CD4-positive, alpha-beta T cell (primary cell): ENCODE data around the gene BICD2. TPM values are rescaled to one million over a fixed set of nuclear protein-coding genes. Genes with fewer than 3 reads are reported as not detected.

Source experiments
- ATAC-seq: fragments of 200-7000 bp; cut with Tn5 transposase; one replicate; pipeline ENCODE4 v1.10.0; 2022; ENCODE audit warnings: mild to moderate bottlenecking; ENCODE audit not compliant: poor library complexity
- CTCF ChIA-PET: fragments of 350-600 bp; sonication (Branson Sonifier 250); formaldehyde crosslinking; loops from one replicate; lab custom pipeline; 2021; ENCODE audit warnings: antibody characterized with exemption, inconsistent platforms; lab: Charles Lee
- POLR2A ChIA-PET: fragments of 350-600 bp; sonication (Branson Sonifier 250); formaldehyde crosslinking; loops from one replicate; lab custom pipeline; 2021; ENCODE audit warnings: antibody characterized with exemption, inconsistent platforms; lab: Charles Lee
- DNase-seq, 14 experiments: peaks; one replicate each; pipeline ENCODE4 v3.0.0-alpha.2; 2013 to 2020; ENCODE audit warnings: mixed read lengths in 2 of 14
- H3K27ac ChIP-seq, 2 donors: one replicate each; pipeline versions ENCODE4 v1.5.1 to v1.7.0; 2013; ENCODE audit warnings: low read length in 2 of 2, low read depth in 1 of 2, mild to moderate bottlenecking in 1 of 2
- H3K27me3 ChIP-seq, 2 experiments: 1 replicate in 1 of 2; 2 replicates in 1 of 2; pipeline versions ENCODE4 v1.6.1 to v1.7.0; 2013; ENCODE audit warnings: low read length in 2 of 2, control low read depth in 1 of 2, mild to moderate bottlenecking in 1 of 2, moderate library complexity in 1 of 2; ENCODE audit not compliant: insufficient read depth in 2 of 2, control insufficient read depth in 1 of 2
- H3K36me3 ChIP-seq: one replicate; pipeline ENCODE4 v1.6.1; 2013; ENCODE audit warnings: low read length, control low read depth; ENCODE audit not compliant: insufficient read depth
- H3K4me1 ChIP-seq: one replicate; pipeline ENCODE4 v1.6.1; 2013; ENCODE audit warnings: low read length, control low read depth; ENCODE audit not compliant: insufficient read depth
- H3K4me3 ChIP-seq: one replicate; pipeline ENCODE4 v1.5.1; 2013; ENCODE audit warnings: mild to moderate bottlenecking, low read length, moderate library complexity
- H3K9me3 ChIP-seq, 2 experiments: 1 replicate in 1 of 2; 2 replicates in 1 of 2; pipeline versions ENCODE4 v1.6.1 to v1.7.0; 2013; ENCODE audit warnings: low read length in 2 of 2, mild to moderate bottlenecking in 2 of 2, control low read depth in 1 of 2, moderate library complexity in 1 of 2; ENCODE audit not compliant: control insufficient read depth in 1 of 2, insufficient read depth in 1 of 2
- H3K27ac Mint-ChIP-seq: one replicate; pipeline ENCODE4 v1.8.0; 2020; ENCODE audit warnings: mixed read lengths
- H3K27me3 Mint-ChIP-seq: one replicate; pipeline ENCODE4 v1.8.0; 2021; ENCODE audit warnings: mixed read lengths
- H3K36me3 Mint-ChIP-seq: one replicate; pipeline ENCODE4 v1.8.0; 2021; ENCODE audit warnings: low read depth, mixed read lengths
- H3K4me1 Mint-ChIP-seq: one replicate; pipeline ENCODE4 v1.8.0; 2021; ENCODE audit warnings: low read depth, mixed read lengths
- H3K4me3 Mint-ChIP-seq: one replicate; pipeline ENCODE4 v1.8.0; 2020; ENCODE audit warnings: mild to moderate bottlenecking, mixed read lengths
- H3K9me3 Mint-ChIP-seq: one replicate; pipeline ENCODE4 v1.8.0; 2020; ENCODE audit warnings: mixed read lengths
- intact Hi-C, 2 experiments: fragments of 100-400 bp; cut with DNase I in 1 of 2; cut with micrococcal nuclease in 1 of 2; formaldehyde crosslinking; loops; one replicate each; pipeline versions ENCODE4 v1.15.1 to v1.9.0; 2023 to 2025; cut with DNase I, micrococcal nuclease
- total RNA-seq, 174 experiments: library from RNA in 2 of 174; stranded (reverse) in 2 of 174; gene quantifications; one replicate each; pipeline ENCODE4 v1.2.3 and lab custom pipeline; 2021 to 2026
- TF ChIP-seq, protein P1 (sequence below): fragments of 200-600 bp; IDR thresholded peaks from one replicate; pipeline ENCODE4 v1.8.0; 2022; ENCODE audit warnings: antibody characterized with exemption, mild to moderate bottlenecking

The BICD2 gene
- total RNA-seq, 2 experiments from 2014 or later, result 14.1 to 14.9 TPM

- Mint-ChIP-seq H3K4me3 (no peak overlapping the region), H3K36me3 (peaks cover 14% of the 10 kb centered on the region), H3K27ac (no peak overlapping the region), H3K9me3 (no peaks in the 10 kb centered on the region), H3K4me1 (peaks cover 73% of the 10 kb centered on the region), H3K27me3 (no peaks in the 10 kb centered on the region)
- H3K27me3 ChIP-seq, result no peaks in the 10 kb centered on the region
- ChIA-PET POLR2A (no interaction called here), CTCF (no interaction called here)
- no peak overlapping the region for H3K4me3 ChIP-seq
- peaks cover 3% of the 10 kb centered on the region for H3K36me3 ChIP-seq
- H3K9me3 ChIP-seq, result no peaks in the 10 kb centered on the region
- H3K4me1 ChIP-seq, result peaks cover 60% of the 10 kb centered on the region
- no peak overlapping the region for H3K27ac ChIP-seq
- ATAC-seq, result no peak
- DNase-seq, result no peak
- intact Hi-C loops, result no loop called here
- TF ChIP-seq, protein P1, sequence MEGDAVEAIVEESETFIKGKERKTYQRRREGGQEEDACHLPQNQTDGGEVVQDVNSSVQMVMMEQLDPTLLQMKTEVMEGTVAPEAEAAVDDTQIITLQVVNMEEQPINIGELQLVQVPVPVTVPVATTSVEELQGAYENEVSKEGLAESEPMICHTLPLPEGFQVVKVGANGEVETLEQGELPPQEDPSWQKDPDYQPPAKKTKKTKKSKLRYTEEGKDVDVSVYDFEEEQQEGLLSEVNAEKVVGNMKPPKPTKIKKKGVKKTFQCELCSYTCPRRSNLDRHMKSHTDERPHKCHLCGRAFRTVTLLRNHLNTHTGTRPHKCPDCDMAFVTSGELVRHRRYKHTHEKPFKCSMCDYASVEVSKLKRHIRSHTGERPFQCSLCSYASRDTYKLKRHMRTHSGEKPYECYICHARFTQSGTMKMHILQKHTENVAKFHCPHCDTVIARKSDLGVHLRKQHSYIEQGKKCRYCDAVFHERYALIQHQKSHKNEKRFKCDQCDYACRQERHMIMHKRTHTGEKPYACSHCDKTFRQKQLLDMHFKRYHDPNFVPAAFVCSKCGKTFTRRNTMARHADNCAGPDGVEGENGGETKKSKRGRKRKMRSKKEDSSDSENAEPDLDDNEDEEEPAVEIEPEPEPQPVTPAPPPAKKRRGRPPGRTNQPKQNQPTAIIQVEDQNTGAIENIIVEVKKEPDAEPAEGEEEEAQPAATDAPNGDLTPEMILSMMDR, result no peak
Measured at GRCh38 chr9:92749934-92750315, 14.7 kb downstream of the BICD2 start.

DNA sequence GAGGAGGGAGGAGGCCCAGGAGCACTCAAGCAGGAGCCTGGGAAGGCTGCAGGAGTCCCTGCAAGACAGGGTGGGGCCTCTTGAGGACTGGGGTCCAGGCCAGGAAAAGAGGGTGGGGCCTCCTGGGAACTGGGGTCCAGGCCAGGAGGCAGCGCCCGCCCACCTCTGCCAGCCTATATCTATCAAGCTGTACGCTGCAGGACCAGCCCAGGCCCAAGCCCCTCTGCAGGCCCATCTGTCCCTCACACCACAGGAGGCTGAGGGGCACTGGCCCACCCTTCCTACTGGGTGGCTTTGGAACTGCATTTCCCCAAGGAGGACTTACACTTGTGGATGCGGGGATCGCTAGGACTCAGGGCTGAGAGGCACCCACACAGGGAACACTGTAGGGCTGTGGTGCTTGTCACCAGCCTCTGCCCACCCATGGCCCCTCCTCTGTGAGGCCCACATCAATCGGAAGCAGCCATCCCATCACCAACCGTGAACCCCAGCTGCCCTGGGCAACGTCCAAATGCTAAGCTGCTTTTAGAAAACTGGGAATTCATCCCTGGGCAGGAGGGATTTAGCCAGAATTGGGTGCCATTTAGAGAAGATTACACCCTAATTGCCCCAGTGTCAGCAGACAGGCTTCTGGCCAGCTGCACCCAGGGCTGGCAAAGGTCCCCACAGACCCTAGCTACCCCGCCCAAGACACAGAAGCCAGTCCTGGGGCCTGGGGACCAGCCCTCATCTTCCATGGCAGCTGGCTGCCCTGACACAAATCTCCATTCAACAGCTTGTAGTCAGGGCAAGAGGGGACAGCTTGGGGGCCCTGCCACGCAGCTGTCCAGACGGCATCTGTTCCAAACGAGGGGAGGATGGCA is 15.3 kb downstream of the BICD2 start:
- TF ChIP-seq, protein P1, result no peak
- H3K4me1 Mint-ChIP-seq, result peaks cover 75% of the 10 kb centered on the region
- Histone ChIP-seq H3K27me3 (no peaks in the 10 kb centered on the region), H3K9me3 (no peaks in the 10 kb centered on the region), H3K36me3 (peaks cover 3% of the 10 kb centered on the region), H3K27ac (no peak overlapping the region), H3K4me3 (no peak overlapping the region), H3K4me1 (peaks cover 60% of the 10 kb centered on the region)
- H3K27me3 Mint-ChIP-seq, result no peaks in the 10 kb centered on the region
- ChIA-PET POLR2A (no interaction called here), CTCF (no interaction called here)
- no peak overlapping the region for H3K4me3 Mint-ChIP-seq
- intact Hi-C loops, result no loop called here
- no peak overlapping the region for H3K27ac Mint-ChIP-seq
- no peaks in the 10 kb centered on the region for H3K9me3 Mint-ChIP-seq
- ATAC-seq (no peak), DNase-seq (peak in 1 of 14 experiments; percentile 8)
- peaks cover 9% of the 10 kb centered on the region for H3K36me3 Mint-ChIP-seq

DNA sequence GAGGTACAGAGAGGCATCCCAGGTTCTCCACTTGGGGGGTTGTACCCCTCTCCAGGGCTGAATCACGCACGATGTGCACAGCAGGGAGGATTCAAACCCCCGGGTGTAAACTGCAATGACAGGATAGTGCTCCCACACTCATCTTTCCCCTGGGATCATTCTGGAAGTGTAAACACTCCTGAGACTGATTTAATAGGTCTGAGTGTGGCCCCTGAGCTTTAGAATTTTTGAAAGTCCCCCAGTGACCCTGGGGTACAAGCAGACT is 16.5 kb downstream of the BICD2 start:
- no peak overlapping the region for H3K4me3 ChIP-seq
- peaks cover 82% of the 10 kb centered on the region for H3K4me1 Mint-ChIP-seq
- H3K36me3 Mint-ChIP-seq, result peaks cover 9% of the 10 kb centered on the region
- intact Hi-C loops, result no loop called here
- no peak for DNase-seq
- no peak for ATAC-seq
- no peaks in the 10 kb centered on the region for H3K27me3 ChIP-seq
- H3K27me3 Mint-ChIP-seq, result no peaks in the 10 kb centered on the region
- TF ChIP-seq, protein P1, result no peak
- CTCF ChIA-PET, result no interaction called here
- H3K27ac Mint-ChIP-seq, result no peak overlapping the region
- H3K4me3 Mint-ChIP-seq, result no peak overlapping the region
- peaks cover 3% of the 10 kb centered on the region for H3K36me3 ChIP-seq
- H3K9me3 ChIP-seq, result no peaks in the 10 kb centered on the region
- POLR2A ChIA-PET, result no interaction called here
- peaks cover 61% of the 10 kb centered on the region for H3K4me1 ChIP-seq
- H3K27ac ChIP-seq, result no peak overlapping the region
- H3K9me3 Mint-ChIP-seq, result no peaks in the 10 kb centered on the region
